ENCODE data around the gene CBX6. TPM values are rescaled to one million over a fixed set of nuclear protein-coding genes. Genes with fewer than 3 reads are reported as not detected.
A peak's percentile ranks its signal among the peaks of the same experiment; 100 is the strongest.

The CBX6 gene
- total and polyA plus RNA-seq, 2 donors from 2014 or later = 24.9 to 113 TPM

GRCh38 chr22:38861927-38862326, 10.1 kb downstream of the CBX6 start:
- FAIRE-seq (no peak), DNase-seq (no peak)
- Histone ChIP-seq H3K9me3 (ENCODE audit: control insufficient read depth in 2 of 3, insufficient read depth in 1 of 3, low read length in 3 of 3) (no peaks in the 10 kb centered on the region), H3K4me1 (ENCODE audit: control insufficient read depth in 2 of 3, insufficient read depth in 2 of 3, low read depth in 1 of 3, low read length in 3 of 3) (peaks cover 0 to 10% (median 0%) of the 10 kb centered on the region in 3 donors), H3K27ac (ENCODE audit: low read depth in 2 of 2, low read length in 2 of 2) (no peak overlapping the region), H3K27me3 (ENCODE audit: control insufficient read depth, insufficient read depth, low read length) (no peaks in the 10 kb centered on the region), H3K9ac (ENCODE audit: low read length in 3 of 3) (no peak overlapping the region), H3K36me3 (ENCODE audit: control insufficient read depth in 2 of 3, insufficient read depth in 3 of 3, low read length in 3 of 3) (no peaks in the 10 kb centered on the region), H3K4me3 (ENCODE audit: low read length in 3 of 3) (no peak overlapping the region)
- TF ChIP-seq CTCF (IDR thresholded peaks at IDR 0.05; ENCODE audit: borderline replicate concordance, extremely low read depth, insufficient read depth) = no peak
- intact Hi-C loops (cut with DNase I) = loop anchor here (10.0 kb wide), 2 partner anchors 143 to 253 kb away; no protein-coding TSS in a partner anchor

GRCh38 chr22:38861170-38861876, 10.7 kb downstream of the CBX6 start:
- H3K9ac ChIP-seq (ENCODE audit: low read length in 3 of 3) = no peak overlapping the region
- H3K36me3 ChIP-seq (ENCODE audit: control insufficient read depth in 2 of 3, insufficient read depth in 3 of 3, low read length in 3 of 3) = no peaks in the 10 kb centered on the region
- no peak for FAIRE-seq
- intact Hi-C loops (cut with DNase I) = loop anchor here (10.0 kb wide), 2 partner anchors 143 to 253 kb away; no protein-coding TSS in a partner anchor
- H3K4me3 ChIP-seq (ENCODE audit: low read length in 3 of 3) = no peak overlapping the region
- no peak overlapping the region for H3K27ac ChIP-seq (ENCODE audit: low read depth in 2 of 2, low read length in 2 of 2)
- no peaks in the 10 kb centered on the region for H3K9me3 ChIP-seq (ENCODE audit: control insufficient read depth in 2 of 3, insufficient read depth in 1 of 3, low read length in 3 of 3)
- no peak for TF ChIP-seq CTCF (IDR thresholded peaks at IDR 0.05; ENCODE audit: borderline replicate concordance, extremely low read depth, insufficient read depth)
- peaks cover 0 to 10% (median 0%) of the 10 kb centered on the region in 3 donors for H3K4me1 ChIP-seq (ENCODE audit: control insufficient read depth in 2 of 3, insufficient read depth in 2 of 3, low read depth in 1 of 3, low read length in 3 of 3)
- peak in 1 of 5 donors; percentile 10 for DNase-seq
- H3K27me3 ChIP-seq (ENCODE audit: control insufficient read depth, insufficient read depth, low read length) = no peaks in the 10 kb centered on the region

GRCh38 chr22:38860283-38861169, 11.5 kb downstream of the CBX6 start:
- FAIRE-seq = no peak
- H3K4me3 ChIP-seq (ENCODE audit: low read length in 3 of 3) = no peak overlapping the region
- H3K4me1 ChIP-seq (ENCODE audit: control insufficient read depth in 2 of 3, insufficient read depth in 2 of 3, low read depth in 1 of 3, low read length in 3 of 3) = peaks cover 0 to 10% (median 0%) of the 10 kb centered on the region in 3 donors
- no peaks in the 10 kb centered on the region for H3K36me3 ChIP-seq (ENCODE audit: control insufficient read depth in 2 of 3, insufficient read depth in 3 of 3, low read length in 3 of 3)
- intact Hi-C loops (cut with DNase I) = loop anchor here (10.0 kb wide), 2 partner anchors 144 to 254 kb away; no protein-coding TSS in a partner anchor
- no peaks in the 10 kb centered on the region for H3K9me3 ChIP-seq (ENCODE audit: control insufficient read depth in 2 of 3, insufficient read depth in 1 of 3, low read length in 3 of 3)
- no peak for TF ChIP-seq CTCF (IDR thresholded peaks at IDR 0.05; ENCODE audit: borderline replicate concordance, extremely low read depth, insufficient read depth)
- no peaks in the 10 kb centered on the region for H3K27me3 ChIP-seq (ENCODE audit: control insufficient read depth, insufficient read depth, low read length)
- peak in 1 of 5 donors; percentile 31 for DNase-seq
- no peak overlapping the region for H3K27ac ChIP-seq (ENCODE audit: low read depth in 2 of 2, low read length in 2 of 2)
- H3K9ac ChIP-seq (ENCODE audit: low read length in 3 of 3) = no peak overlapping the region

Data from kidney (tissue), 14 donors.